Measurements from ENCODE around the gene TTC9.

- TF ChIP-seq CTCF (IDR thresholded peaks at IDR 0.05) (no peak), POLR2A (IDR thresholded peaks at IDR 0.05) (no peak)
These were observed 22.0 kb upstream of the TTC9 start for GRCh38 chr14:70619708-70620107.

Measured in lower leg skin (tissue), 3 donors.